ENCODE results near the gene CCSER2.

DNA sequence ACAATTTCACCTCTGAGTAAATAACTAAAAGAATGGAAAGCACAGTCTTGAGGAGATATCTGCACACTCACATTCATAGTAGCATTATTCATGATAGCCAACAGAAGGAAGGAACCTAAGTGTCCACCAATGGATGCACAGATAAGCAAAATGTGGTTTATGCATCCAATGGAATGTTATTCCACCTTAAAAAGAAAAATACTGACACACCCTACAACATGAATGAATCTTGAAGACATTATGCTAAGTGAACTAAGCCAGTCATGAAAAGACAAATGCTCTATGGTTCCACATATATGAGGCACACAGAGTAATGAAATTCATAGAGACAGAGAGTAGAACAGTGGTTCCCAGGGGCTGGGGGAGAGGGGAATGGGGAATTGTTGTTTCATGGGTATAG lies 6.5 kb upstream of the CCSER2 start:
- TF ChIP-seq, protein P1, sequence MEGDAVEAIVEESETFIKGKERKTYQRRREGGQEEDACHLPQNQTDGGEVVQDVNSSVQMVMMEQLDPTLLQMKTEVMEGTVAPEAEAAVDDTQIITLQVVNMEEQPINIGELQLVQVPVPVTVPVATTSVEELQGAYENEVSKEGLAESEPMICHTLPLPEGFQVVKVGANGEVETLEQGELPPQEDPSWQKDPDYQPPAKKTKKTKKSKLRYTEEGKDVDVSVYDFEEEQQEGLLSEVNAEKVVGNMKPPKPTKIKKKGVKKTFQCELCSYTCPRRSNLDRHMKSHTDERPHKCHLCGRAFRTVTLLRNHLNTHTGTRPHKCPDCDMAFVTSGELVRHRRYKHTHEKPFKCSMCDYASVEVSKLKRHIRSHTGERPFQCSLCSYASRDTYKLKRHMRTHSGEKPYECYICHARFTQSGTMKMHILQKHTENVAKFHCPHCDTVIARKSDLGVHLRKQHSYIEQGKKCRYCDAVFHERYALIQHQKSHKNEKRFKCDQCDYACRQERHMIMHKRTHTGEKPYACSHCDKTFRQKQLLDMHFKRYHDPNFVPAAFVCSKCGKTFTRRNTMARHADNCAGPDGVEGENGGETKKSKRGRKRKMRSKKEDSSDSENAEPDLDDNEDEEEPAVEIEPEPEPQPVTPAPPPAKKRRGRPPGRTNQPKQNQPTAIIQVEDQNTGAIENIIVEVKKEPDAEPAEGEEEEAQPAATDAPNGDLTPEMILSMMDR (IDR thresholded peaks at IDR 0.05) = no peak
- TF ChIP-seq POLR2A (IDR thresholded peaks at IDR 0.05) = no peak

Measured in adrenal gland (tissue), 5 donors.